Measurements from ENCODE around the gene CDKL5. TPM values are rescaled to one million over a fixed set of nuclear protein-coding genes. Genes with fewer than 3 reads are reported as not detected.

CDKL5 gene
- total RNA-seq, 2 experiments from 2014 or later: 1.1 to 1.5 TPM

- no peaks in the 10 kb centered on the region for H3K9me3 Mint-ChIP-seq
Measured at GRCh38 chrX:18434896-18435295, 9.5 kb downstream of the CDKL5 start.

GRCh38 chrX:18436017-18436416 is 10.6 kb downstream of the CDKL5 start:
- no peak for ATAC-seq
- Mint-ChIP-seq H3K27me3 (no peaks in the 10 kb centered on the region), H3K9me3 (no peaks in the 10 kb centered on the region), H3K36me3 (ENCODE audit: low read depth) (no peaks in the 10 kb centered on the region), H3K4me3 (no peak overlapping the region), H3K4me1 (ENCODE audit: low read depth) (no peaks in the 10 kb centered on the region), H3K27ac (no peak overlapping the region)
- POLR2A ChIA-PET: interaction anchor here (0.7 kb wide), 1 partner anchor 8 kb away, joined by 3 read pairs; no protein-coding TSS in a partner anchor
- intact Hi-C loops (cut with micrococcal nuclease): no loop called here
- no peak for TF ChIP-seq CTCF (IDR thresholded peaks at IDR 0.05)
- CTCF ChIA-PET: no interaction called here
- no peak for DNase-seq

More at GRCh38 chrX:18434896-18435295, 9.5 kb downstream of the CDKL5 start:
- ChIA-PET POLR2A (no interaction called here), CTCF (no interaction called here)
- Mint-ChIP-seq H3K4me1 (ENCODE audit: low read depth) (no peaks in the 10 kb centered on the region), H3K27ac (no peak overlapping the region), H3K4me3 (no peak overlapping the region), H3K27me3 (no peaks in the 10 kb centered on the region), H3K36me3 (ENCODE audit: low read depth) (no peaks in the 10 kb centered on the region)
- TF ChIP-seq CTCF (IDR thresholded peaks at IDR 0.05): no peak
- no peak for DNase-seq
- no peak for ATAC-seq
- intact Hi-C loops (cut with micrococcal nuclease): no loop called here

GRCh38 chrX:18440835-18441234 is 15.4 kb downstream of the CDKL5 start:
- H3K36me3 Mint-ChIP-seq (ENCODE audit: low read depth): no peaks in the 10 kb centered on the region
- no peak overlapping the region for H3K27ac Mint-ChIP-seq
- H3K4me3 Mint-ChIP-seq: no peak overlapping the region
- ChIA-PET POLR2A (no interaction called here), CTCF (no interaction called here)
- H3K4me1 Mint-ChIP-seq (ENCODE audit: low read depth): peaks cover 5% of the 10 kb centered on the region
- intact Hi-C loops (cut with micrococcal nuclease): no loop called here
- no peaks in the 10 kb centered on the region for H3K27me3 Mint-ChIP-seq
- ATAC-seq: no peak
- no peaks in the 10 kb centered on the region for H3K9me3 Mint-ChIP-seq
- TF ChIP-seq CTCF (IDR thresholded peaks at IDR 0.05): no peak
- DNase-seq: no peak

- intact Hi-C loops (cut with micrococcal nuclease): no loop called here
- no peak for DNase-seq
- Mint-ChIP-seq H3K9me3 (no peaks in the 10 kb centered on the region), H3K4me3 (no peak overlapping the region), H3K27ac (no peak overlapping the region), H3K4me1 (ENCODE audit: low read depth) (peaks cover 5% of the 10 kb centered on the region), H3K36me3 (ENCODE audit: low read depth) (no peaks in the 10 kb centered on the region), H3K27me3 (no peaks in the 10 kb centered on the region)
- ATAC-seq: no peak
- POLR2A ChIA-PET: no interaction called here
- CTCF ChIA-PET: no interaction called here
- no peak for TF ChIP-seq CTCF (IDR thresholded peaks at IDR 0.05)
Measured at GRCh38 chrX:18441780-18442367, 16.5 kb downstream of the CDKL5 start.

DNA sequence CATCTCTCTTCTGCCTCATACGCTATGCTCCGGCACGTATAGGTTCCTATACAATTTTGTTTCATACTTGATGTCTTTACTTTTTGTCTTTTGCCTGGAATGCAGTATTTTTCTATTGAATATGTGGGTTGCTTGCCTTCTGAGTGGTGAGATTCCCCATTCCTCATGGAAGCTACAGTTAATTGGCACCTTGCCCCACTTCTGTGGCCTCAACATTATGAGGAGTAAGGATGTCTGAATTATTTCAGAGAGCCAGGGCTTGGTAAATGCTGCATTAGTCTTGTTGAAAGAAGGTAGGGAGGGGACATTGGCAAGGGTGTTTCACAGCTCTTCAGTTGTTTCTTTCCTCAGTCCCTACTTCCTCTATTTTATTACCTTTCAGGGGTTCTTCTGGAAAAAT is 23.0 kb downstream of the CDKL5 start:
- ChIA-PET POLR2A (no interaction called here), CTCF (no interaction called here)
- Mint-ChIP-seq H3K27me3 (no peaks in the 10 kb centered on the region), H3K9me3 (no peaks in the 10 kb centered on the region), H3K4me1 (ENCODE audit: low read depth) (no peaks in the 10 kb centered on the region), H3K27ac (no peak overlapping the region), H3K4me3 (no peak overlapping the region), H3K36me3 (ENCODE audit: low read depth) (no peaks in the 10 kb centered on the region)
- intact Hi-C loops (cut with micrococcal nuclease): no loop called here
- TF ChIP-seq CTCF (IDR thresholded peaks at IDR 0.05): no peak
- no peak for DNase-seq
- no peak for ATAC-seq
